GM15510 (cell line): ENCODE data around the gene FABP1.

Experiments used
- POLR2A ChIP-seq: IDR thresholded peaks from 3 replicates; pipeline ENCODE4 v1.6.1; 2011; ENCODE audit warnings: borderline replicate concordance; ENCODE audit not compliant: insufficient read length; ENCODE audit errors: extremely low read depth

The FABP1 gene

DNA sequence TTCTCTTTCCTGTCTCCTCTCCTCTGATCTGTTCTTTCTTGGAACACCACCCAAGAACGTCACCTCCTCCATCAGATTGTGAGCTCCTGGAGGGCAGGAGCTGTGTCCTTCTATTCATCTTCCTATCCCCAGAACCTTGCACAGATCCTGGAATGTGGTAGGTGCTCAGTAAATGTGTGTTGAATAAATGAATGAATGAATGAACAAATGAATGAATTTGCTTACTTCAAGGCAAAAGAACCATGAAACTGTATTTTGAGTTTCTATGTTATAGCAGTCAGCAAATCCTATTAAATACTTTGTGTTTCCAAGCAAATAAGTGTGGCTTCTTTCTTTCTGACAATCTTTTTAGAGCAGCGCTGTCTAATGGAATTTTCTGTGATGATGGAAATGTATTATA is 14.8 kb downstream of the FABP1 start:
- TF ChIP-seq POLR2A, result no peak

DNA sequence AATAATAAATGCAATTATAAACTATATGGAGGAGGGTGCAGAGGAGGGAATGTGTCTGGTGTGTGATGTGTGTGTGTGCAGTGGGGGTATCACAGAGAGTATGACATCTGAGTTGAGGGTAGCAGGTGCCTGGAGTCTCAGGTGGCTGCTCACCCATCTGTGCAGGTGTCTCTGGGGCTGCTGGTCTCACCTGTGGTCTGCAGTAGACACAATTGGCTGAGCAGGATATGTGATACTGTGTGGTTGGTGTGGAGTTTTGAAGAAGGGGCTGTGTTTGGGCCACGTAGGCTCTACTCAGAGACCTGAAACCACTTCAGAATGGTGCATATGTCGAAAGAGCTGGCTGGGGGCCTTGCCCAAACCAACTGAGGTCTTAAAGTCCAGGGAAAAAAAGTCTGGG is 17.0 kb downstream of the FABP1 start:
- TF ChIP-seq POLR2A, result no peak

DNA sequence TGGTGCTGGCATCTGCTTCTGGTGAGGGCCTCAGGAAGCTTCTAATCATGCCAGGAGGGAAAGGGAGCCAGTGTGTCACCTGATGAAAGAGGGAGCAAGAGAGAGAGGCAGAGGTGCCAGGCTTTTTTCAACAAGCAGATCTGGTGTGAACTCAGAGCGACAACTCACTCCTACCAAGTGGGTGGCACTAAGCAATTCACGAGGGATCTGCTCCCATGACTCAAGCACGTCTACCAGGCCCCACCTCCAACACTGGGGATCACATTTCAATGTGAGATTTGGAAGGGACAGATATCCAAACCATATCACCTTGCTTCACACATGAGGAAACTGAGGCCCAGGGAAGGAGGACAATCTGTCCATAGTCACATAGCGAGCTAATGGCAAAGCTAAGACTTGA is 19.1 kb downstream of the FABP1 start:
- TF ChIP-seq POLR2A, result no peak

- TF ChIP-seq POLR2A, result no peak
These were observed 27.4 kb downstream of the FABP1 start for GRCh38 chr2:88100489-88100858.

DNA sequence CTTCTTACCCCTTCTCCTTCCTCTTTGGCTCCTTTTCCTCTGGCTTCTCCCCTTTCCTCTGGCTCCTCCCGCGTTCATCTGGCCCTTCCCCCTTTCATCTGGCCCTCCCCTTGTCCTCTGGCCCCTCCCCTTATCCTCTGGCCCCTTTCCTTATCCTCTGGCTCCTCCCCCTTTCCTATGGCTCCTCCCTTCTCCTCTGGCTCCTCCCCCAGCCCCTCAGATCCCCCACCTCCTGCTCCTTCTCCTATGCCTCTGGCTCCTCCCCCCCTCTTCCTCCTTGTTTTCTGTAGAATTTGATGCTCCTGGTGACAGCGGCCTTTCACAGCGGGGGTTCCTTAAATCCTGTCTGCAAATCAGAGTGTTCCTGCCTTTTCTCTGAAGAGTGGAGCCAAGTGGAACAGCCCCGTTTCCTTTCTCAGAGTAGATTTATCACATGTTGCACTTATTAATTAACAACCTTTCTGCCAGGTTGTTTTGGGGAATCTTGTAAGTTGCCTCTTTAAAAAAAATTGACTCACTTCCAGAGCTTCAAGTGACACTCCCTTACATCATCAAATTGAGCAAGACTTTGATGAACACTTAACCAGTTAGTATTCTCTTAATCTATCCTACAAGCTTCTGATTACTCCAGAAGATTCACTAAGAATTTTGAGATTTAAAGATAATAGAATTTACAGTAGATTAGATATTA is 27.9 kb downstream of the FABP1 start:
- TF ChIP-seq POLR2A, result no peak

- TF ChIP-seq POLR2A, result no peak
These were observed 29.3 kb downstream of the FABP1 start for GRCh38 chr2:88098558-88098900.

GRCh38 chr2:88097891-88098557 is 29.8 kb downstream of the FABP1 start:
- no peak for TF ChIP-seq POLR2A

GRCh38 chr2:88097192-88097591 is 30.7 kb downstream of the FABP1 start:
- TF ChIP-seq POLR2A, result no peak

DNA sequence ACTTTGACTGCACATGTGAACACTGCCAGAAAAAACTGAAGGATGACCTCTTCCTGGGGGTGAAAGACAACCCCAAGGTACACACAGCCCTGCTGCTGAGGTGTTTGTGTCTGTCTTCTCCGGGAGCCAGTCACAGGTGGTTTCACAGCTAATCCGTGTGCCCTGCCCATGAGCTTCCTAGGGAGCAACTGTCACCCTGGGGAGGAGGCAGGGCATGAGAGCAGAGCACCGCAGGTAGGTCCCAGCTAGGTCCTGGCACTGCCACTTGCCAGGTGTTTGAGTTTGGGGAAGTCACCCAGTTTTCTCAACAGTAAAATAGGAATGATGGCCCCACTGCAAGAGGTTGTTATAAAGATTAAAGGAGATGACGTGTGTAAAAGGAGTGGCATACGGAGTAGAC is 31.2 kb downstream of the FABP1 start:
- no peak for TF ChIP-seq POLR2A

GRCh38 chr2:88095022-88095421 is 32.8 kb downstream of the FABP1 start:
- no peak for TF ChIP-seq POLR2A

DNA sequence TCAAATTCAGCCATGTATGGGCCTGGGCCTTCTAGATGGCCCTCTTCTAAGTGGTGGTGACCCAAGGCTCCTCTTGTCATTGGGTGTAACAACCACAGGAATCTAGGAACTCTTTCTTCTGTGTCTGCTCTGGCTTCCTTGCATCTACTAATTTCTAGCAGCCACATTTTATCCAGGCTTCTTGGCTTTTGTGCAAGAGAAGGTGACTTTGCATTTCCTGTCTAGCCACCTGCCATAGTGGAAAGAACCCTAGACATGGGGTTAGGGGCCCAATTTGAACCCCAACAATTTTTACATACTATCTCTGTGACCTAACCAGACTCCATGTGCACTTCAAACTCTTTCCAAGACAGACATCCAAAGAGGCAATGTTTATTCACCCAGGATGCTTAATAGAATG is 35.1 kb downstream of the FABP1 start:
- no peak for TF ChIP-seq POLR2A

GRCh38 chr2:88091943-88092342 is 35.9 kb downstream of the FABP1 start:
- no peak for TF ChIP-seq POLR2A

GRCh38 chr2:88090446-88091283 is 37.2 kb downstream of the FABP1 start:
- TF ChIP-seq POLR2A, result no peak

DNA sequence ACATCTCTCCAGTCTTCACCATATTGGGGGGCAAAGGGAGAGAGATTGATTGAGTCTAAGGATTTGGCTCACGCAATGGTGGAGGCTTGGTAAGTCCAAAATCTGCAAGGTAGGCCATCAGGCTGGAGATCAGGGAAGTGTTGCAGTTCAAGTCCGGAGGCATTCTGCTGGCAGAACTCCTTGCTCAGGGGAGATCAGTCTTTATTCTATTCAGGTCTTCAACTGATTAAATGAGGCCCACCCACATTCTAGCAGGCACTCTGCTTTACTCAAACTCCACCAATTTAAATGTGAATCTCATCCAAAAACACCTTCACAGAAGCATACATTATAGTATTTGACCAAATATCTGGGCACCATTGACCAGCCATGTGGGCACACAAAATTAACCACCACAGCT is 38.9 kb downstream of the FABP1 start:
- TF ChIP-seq POLR2A, result no peak

DNA sequence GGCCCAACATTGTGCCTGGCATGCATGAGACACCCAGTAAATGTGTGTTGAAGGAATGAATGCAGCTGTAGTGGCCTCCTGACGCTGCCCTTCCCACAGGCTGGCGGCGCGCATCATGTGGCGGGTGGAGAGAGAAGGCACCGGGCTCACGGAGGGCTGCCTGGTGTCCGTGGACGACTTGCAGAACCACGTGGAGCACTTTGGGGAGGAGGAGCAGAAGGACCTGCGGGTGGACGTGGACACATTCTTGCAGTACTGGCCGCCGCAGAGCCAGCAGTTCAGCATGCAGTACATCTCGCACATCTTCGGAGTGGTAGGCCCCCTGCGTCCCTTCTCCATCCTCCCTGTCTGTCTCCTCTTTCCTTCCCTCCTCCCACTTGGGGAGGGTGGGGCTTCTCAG is 40.1 kb downstream of the FABP1 start:
- TF ChIP-seq POLR2A, result no peak

- no peak for TF ChIP-seq POLR2A
These were observed 40.8 kb downstream of the FABP1 start for GRCh38 chr2:88087073-88087472.
